Fibroblast of pulmonary artery (primary cell): ENCODE results near the gene GLCE.
A peak's percentile ranks its signal among the peaks of the same experiment; 100 is the strongest.

Experiments used
- DNase-seq: peaks from one replicate; pipeline ENCODE4 v3.0.0-alpha.2; 2010; ENCODE audit warnings: low read depth
- H3K4me3 ChIP-seq: replicated peaks from 2 replicates; pipeline ENCODE4 v1.5.1; 2011; ENCODE audit warnings: low read depth, mild to moderate bottlenecking, control low read depth, low read length, moderate library complexity
- CTCF ChIP-seq: IDR thresholded peaks from 2 replicates; pipeline ENCODE4 v1.5.1; 2011; ENCODE audit warnings: mild to moderate bottlenecking, control low read depth, low read length, inconsistent platforms; ENCODE audit errors: missing control alignments

Gene GLCE

GRCh38 chr15:69272139-69272538, 111.7 kb downstream of the GLCE start:
- H3K4me3 ChIP-seq = no peak overlapping the region
- DNase-seq = peak; percentile 42

GRCh38 chr15:69272891-69273290, 112.5 kb downstream of the GLCE start:
- TF ChIP-seq CTCF = no peak
- no peak for DNase-seq
- H3K4me3 ChIP-seq = no peak overlapping the region

More at GRCh38 chr15:69272139-69272538, 111.7 kb downstream of the GLCE start:
- no peak for TF ChIP-seq CTCF

- TF ChIP-seq CTCF = no peak
- no peak overlapping the region for H3K4me3 ChIP-seq
- peak; percentile 75 for DNase-seq
Measured at GRCh38 chr15:69275074-69275670, 114.7 kb downstream of the GLCE start.

- H3K4me3 ChIP-seq = no peak overlapping the region
- no peak for DNase-seq
- no peak for TF ChIP-seq CTCF
Measured at GRCh38 chr15:69275933-69276560, 115.6 kb downstream of the GLCE start.

- DNase-seq = no peak
- H3K4me3 ChIP-seq = no peak overlapping the region
- TF ChIP-seq CTCF = no peak
Measured at GRCh38 chr15:69277316-69277715, 116.9 kb downstream of the GLCE start.

GRCh38 chr15:69279636-69280035, 119.2 kb downstream of the GLCE start:
- TF ChIP-seq CTCF = no peak
- no peak overlapping the region for H3K4me3 ChIP-seq
- no peak for DNase-seq

GRCh38 chr15:69280783-69281182, 120.3 kb downstream of the GLCE start:
- DNase-seq = peak; percentile 31
- no peak overlapping the region for H3K4me3 ChIP-seq
- TF ChIP-seq CTCF = no peak
